AG08395 (cell line): ENCODE results near the gene EP300.

Experiments used
- DNase-seq: peaks from one replicate; pipeline ENCODE4 v3.0.0; 2012; ENCODE audit warnings: mixed read lengths, low spot score

EP300 gene

DNA sequence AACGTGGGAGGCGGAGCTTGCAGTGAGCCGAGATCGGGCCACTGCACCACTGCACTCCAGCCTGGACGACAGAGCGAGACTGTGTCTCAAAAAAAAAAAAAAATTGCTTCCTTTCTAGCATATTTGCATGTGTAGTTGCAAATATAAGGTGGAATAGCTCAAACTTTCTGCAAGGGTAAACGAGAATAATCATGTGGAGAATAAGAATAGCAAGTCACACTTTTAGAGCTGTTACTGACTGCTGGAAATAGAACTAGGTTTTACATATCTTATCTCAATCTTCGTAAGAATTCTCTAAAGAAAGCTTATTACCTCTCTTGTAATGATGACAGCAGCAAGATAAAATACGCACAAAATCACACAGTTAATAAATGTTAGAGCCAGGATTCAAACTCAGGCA, 114.3 kb downstream of the EP300 start:
- no peak for DNase-seq

- DNase-seq = no peak
These were observed 123.0 kb downstream of the EP300 start for GRCh38 chr22:41215409-41215808.

DNA sequence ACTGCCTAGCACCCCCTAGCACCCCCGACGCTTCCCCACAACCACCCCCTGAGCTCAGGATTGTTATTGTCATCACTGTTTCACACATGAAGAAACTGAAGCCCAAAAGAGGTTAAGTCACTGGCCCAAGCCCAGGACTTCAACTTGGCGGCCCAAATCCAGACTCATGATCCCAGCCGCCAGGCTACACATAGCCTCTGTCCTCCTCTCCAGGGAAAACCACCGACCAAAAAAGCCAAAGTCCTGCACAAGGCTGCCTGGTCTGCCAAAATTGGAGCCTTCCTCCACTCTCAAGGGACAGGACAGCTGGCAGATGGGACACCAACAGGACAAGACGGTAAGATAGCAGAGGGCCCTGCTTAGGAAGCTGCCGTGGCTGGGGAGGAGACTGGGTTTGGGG, 123.5 kb downstream of the EP300 start:
- DNase-seq = no peak

GRCh38 chr22:41216984-41217383, 124.6 kb downstream of the EP300 start:
- DNase-seq = no peak

GRCh38 chr22:41217553-41218157, 125.3 kb downstream of the EP300 start:
- DNase-seq = peak; percentile 85

DNA sequence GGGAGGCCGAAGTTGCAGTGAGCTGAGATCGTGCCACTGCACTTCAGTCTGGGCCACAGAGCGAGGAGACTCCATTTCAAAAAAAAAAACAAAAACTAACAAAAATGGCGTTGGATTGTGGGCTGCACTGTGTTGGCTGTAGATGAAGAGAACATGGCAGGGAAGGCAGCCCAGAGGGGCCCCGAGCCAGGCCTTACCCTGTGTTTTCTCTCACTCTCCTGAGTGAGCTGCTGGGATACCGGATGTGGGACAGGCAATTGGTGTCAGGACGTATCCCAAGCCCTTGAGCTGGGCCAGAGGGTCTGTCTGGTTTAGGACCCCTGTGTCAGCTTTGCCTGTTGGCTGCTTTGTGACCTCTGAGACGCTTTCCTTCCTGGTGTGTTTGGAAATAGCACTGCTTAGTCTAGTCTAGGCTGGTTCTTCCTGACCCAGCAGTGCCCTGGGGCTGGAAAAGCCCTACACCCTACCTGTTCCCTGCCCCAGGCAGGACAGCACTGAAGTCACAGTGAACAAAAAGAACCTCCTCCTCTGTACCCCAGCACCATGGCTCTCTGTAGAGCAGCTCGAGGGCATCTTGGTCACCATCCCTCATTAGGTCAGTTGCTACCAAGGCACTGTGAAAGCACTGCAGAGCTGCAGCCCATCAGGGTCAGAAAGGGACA, 130.6 kb downstream of the EP300 start:
- no peak for DNase-seq

DNA sequence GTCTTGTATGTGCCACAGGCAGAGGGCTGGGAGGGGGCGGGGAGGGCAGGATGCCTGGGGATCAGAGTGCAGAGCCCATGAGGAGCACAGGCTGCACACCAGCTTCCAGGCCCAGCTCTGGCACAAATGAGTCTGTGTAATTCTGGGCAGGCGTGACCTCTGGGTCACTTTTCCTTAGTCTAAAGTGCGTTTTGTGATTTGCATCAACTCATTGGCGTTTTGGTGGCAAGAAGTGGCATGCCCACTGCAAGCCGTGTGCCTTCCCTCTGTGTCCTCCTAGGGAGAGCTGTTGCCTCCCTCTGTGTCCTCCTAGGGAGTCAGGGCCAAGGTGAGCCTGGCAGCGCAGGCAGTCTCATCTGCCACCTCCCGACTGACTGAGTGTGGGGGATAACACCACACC, 131.1 kb downstream of the EP300 start:
- DNase-seq = no peak

GRCh38 chr22:41226723-41227655, 134.6 kb downstream of the EP300 start:
- no peak for DNase-seq

DNA sequence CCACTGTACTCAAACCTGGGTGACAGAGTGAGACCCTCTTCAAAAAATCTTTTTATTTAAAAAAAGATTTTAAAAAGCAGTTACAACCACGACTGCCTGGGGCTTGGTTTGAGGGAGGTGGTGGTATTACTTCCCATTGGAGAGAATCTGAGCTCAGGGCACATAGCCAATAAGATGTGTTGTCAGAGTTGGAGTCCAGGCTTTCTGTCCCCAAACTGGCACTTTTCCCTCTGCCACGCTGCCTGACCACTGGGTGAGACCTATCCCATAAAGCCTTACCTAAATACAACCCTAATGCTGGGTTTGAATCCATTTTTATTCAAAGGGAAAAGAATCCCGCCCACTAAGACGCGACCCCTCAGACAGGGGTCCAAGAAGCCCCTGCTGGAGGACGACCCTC, 136.8 kb downstream of the EP300 start:
- no peak for DNase-seq
